Measurements from ENCODE around the gene MAF. TPM values are rescaled to one million over a fixed set of nuclear protein-coding genes. Genes with fewer than 3 reads are reported as not detected.
A peak's percentile ranks its signal among the peaks of the same experiment; 100 is the strongest.

The MAF gene
- total RNA-seq, 1 donor from 2014 or later, result 14.5 TPM

DNA sequence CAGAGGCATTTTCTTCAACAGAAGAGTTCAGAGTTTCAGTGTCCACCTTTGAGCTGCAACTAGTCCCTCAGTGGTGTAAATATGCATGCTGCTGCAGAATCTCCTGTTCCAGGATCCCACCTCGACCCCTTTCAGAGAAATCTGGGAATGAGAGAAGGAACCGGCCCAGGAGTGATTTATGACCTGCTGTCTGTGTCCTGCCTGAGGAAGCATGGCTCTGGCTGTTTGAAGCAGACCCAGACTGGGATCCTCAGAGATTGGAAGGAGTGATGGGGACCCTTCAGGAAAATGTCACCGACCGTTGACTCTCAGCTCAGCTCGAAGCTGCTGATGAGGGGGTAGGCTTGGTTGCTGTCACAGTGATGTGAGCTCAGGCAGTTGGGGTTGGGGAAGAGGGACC lies 8.4 kb upstream of the MAF start:
- no peak overlapping the region for H3K4me3 Mint-ChIP-seq (ENCODE audit: unreplicated experiment)
- TF ChIP-seq, protein P1, sequence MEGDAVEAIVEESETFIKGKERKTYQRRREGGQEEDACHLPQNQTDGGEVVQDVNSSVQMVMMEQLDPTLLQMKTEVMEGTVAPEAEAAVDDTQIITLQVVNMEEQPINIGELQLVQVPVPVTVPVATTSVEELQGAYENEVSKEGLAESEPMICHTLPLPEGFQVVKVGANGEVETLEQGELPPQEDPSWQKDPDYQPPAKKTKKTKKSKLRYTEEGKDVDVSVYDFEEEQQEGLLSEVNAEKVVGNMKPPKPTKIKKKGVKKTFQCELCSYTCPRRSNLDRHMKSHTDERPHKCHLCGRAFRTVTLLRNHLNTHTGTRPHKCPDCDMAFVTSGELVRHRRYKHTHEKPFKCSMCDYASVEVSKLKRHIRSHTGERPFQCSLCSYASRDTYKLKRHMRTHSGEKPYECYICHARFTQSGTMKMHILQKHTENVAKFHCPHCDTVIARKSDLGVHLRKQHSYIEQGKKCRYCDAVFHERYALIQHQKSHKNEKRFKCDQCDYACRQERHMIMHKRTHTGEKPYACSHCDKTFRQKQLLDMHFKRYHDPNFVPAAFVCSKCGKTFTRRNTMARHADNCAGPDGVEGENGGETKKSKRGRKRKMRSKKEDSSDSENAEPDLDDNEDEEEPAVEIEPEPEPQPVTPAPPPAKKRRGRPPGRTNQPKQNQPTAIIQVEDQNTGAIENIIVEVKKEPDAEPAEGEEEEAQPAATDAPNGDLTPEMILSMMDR (IDR thresholded peaks at IDR 0.05), result no peak
- no peaks in the 10 kb centered on the region for H3K27me3 Mint-ChIP-seq (ENCODE audit: low read depth)
- H3K36me3 Mint-ChIP-seq (ENCODE audit: low read depth), result no peaks in the 10 kb centered on the region
- no peaks in the 10 kb centered on the region for H3K9me3 Mint-ChIP-seq (ENCODE audit: low read depth)
- H3K27ac Mint-ChIP-seq (ENCODE audit: unreplicated experiment), result no peak overlapping the region
- H3K4me1 Mint-ChIP-seq (ENCODE audit: low read depth), result peaks cover 26% of the 10 kb centered on the region
- no peak for DNase-seq (ENCODE audit: low spot score)

GRCh38 chr16:79607587-79607986 lies 7.0 kb upstream of the MAF start:
- H3K9me3 Mint-ChIP-seq (ENCODE audit: low read depth), result no peaks in the 10 kb centered on the region
- H3K4me1 Mint-ChIP-seq (ENCODE audit: low read depth), result peaks cover 23% of the 10 kb centered on the region
- no peaks in the 10 kb centered on the region for H3K27me3 Mint-ChIP-seq (ENCODE audit: low read depth)
- DNase-seq (ENCODE audit: low spot score), result no peak
- H3K4me3 Mint-ChIP-seq (ENCODE audit: unreplicated experiment), result no peak overlapping the region
- H3K36me3 Mint-ChIP-seq (ENCODE audit: low read depth), result no peaks in the 10 kb centered on the region
- TF ChIP-seq, protein P1 (IDR thresholded peaks at IDR 0.05), result no peak
- H3K27ac Mint-ChIP-seq (ENCODE audit: unreplicated experiment), result no peak overlapping the region

GRCh38 chr16:79605999-79606398 lies 5.5 kb upstream of the MAF start:
- H3K4me1 Mint-ChIP-seq (ENCODE audit: low read depth), result peaks cover 30% of the 10 kb centered on the region
- H3K9me3 Mint-ChIP-seq (ENCODE audit: low read depth), result no peaks in the 10 kb centered on the region
- no peak overlapping the region for H3K4me3 Mint-ChIP-seq (ENCODE audit: unreplicated experiment)
- H3K27me3 Mint-ChIP-seq (ENCODE audit: low read depth), result no peaks in the 10 kb centered on the region
- no peak for DNase-seq (ENCODE audit: low spot score)
- TF ChIP-seq, protein P1 (IDR thresholded peaks at IDR 0.05), result no peak
- no peaks in the 10 kb centered on the region for H3K36me3 Mint-ChIP-seq (ENCODE audit: low read depth)
- no peak overlapping the region for H3K27ac Mint-ChIP-seq (ENCODE audit: unreplicated experiment)

DNA sequence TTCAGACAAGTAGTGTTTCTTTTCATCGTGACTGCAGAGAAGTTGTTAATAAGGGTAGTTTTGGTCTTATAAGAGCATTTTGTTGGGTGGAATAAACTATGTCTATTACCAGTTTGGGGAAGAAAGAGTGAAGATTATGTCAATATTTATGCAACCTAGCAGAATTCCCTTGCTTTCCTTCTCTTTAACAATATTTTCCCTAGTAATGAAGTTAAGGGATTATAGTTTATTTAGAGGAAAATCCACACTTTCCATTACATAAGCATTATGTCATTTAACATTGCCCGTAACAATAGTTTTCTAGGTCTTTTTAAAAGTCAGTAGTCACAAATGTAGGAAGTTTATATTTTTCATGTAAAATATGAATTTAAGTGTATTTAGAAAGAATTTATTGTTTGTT lies 2.5 kb upstream of the MAF start:
- TF ChIP-seq, protein P1 (IDR thresholded peaks at IDR 0.05), result no peak
- H3K4me1 Mint-ChIP-seq (ENCODE audit: low read depth), result peaks cover 42% of the 10 kb centered on the region
- H3K27me3 Mint-ChIP-seq (ENCODE audit: low read depth), result no peaks in the 10 kb centered on the region
- no peak for DNase-seq (ENCODE audit: low spot score)
- H3K4me3 Mint-ChIP-seq (ENCODE audit: unreplicated experiment), result no peak overlapping the region
- H3K27ac Mint-ChIP-seq (ENCODE audit: unreplicated experiment), result no peak overlapping the region
- no peaks in the 10 kb centered on the region for H3K9me3 Mint-ChIP-seq (ENCODE audit: low read depth)
- H3K36me3 Mint-ChIP-seq (ENCODE audit: low read depth), result no peaks in the 10 kb centered on the region

DNA sequence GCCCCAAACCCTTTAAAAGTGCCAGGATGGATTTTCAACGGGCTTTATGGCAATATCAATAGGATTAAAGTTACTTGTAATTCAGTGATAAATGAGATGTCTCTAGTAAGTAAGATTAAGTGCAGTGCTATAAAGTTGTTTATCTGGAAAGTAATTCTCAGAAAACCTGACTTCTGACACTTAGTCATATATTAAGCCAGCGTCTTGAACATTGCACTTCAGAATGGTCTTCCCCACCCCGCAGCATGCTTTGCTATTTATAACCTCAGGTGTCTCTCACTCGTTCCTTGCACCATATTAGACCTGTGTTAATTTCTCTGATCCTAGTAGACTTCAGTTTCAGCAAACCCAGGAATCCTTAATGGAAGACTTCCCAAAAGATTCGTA lies 2.1 kb upstream of the MAF start:
- Mint-ChIP-seq H3K4me3 (ENCODE audit: unreplicated experiment) (peak overlapping the region; percentile 94), H3K9me3 (ENCODE audit: low read depth) (no peaks in the 10 kb centered on the region), H3K4me1 (ENCODE audit: low read depth) (peaks cover 42% of the 10 kb centered on the region), H3K27me3 (ENCODE audit: low read depth) (no peaks in the 10 kb centered on the region), H3K27ac (ENCODE audit: unreplicated experiment) (no peak overlapping the region), H3K36me3 (ENCODE audit: low read depth) (no peaks in the 10 kb centered on the region)
- DNase-seq (ENCODE audit: low spot score), result no peak
- TF ChIP-seq, protein P1 (IDR thresholded peaks at IDR 0.05), result no peak
